ENCODE results near the gene TMEM235.

DNA sequence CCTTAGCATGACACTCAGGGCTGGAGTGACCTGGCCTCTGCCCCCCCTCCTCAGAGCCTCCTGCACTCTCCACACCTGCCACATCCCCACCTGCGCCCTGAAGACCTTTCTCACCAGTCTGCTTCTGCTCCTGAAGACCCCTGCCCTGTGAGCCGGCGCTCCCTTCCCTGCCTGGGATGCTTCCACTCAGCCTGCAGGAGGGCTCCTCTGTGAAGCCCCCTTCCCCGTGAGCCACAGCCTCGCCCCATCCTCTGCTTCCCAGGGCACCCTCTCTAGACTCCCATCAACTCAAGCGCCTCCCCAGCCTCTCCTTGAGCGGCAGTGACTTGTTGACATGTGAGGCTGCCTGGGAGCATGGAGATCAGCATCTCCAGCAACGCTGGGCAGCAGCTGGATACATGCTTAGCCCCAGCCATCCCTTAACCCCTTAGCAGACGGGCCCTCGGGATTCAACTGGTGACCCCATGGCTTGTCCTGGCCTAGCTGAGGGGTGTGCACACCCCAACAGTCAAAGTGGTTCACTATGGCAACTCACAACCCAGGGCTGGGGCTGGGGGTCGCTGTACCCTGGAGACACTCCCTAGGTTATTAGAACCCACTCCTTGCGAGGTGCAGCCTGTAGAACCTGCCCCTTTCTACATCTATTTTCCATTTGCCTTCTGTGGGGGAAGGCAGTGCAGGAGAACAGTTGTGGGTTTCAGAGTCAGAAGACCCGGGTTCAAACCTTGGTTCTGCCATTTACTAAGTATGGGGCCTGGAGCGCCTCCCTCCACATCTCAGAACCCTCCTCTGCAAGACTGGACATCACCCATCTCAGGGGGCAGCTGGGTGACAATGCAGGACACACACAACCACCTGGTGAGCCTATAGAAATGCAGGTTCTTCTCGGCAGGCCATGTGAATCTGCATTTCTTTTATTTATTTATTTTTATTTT, 21.5 kb downstream of the TMEM235 start:
- TF ChIP-seq POLR2AphosphoS5 (IDR thresholded peaks at IDR 0.05; ENCODE audit: low read depth, low read length) (no peak; the same call in 1 of the 2 replicates), TAF1 (IDR thresholded peaks at IDR 0.05; ENCODE audit: borderline replicate concordance, insufficient read depth, low read length) (no peak), FOXP2 (optimal IDR thresholded peaks at IDR 0.05; ENCODE audit: borderline replicate concordance, extremely low read depth, extremely low read length, insufficient read depth) (no peak)
- TF ChIP-seq, protein P1, sequence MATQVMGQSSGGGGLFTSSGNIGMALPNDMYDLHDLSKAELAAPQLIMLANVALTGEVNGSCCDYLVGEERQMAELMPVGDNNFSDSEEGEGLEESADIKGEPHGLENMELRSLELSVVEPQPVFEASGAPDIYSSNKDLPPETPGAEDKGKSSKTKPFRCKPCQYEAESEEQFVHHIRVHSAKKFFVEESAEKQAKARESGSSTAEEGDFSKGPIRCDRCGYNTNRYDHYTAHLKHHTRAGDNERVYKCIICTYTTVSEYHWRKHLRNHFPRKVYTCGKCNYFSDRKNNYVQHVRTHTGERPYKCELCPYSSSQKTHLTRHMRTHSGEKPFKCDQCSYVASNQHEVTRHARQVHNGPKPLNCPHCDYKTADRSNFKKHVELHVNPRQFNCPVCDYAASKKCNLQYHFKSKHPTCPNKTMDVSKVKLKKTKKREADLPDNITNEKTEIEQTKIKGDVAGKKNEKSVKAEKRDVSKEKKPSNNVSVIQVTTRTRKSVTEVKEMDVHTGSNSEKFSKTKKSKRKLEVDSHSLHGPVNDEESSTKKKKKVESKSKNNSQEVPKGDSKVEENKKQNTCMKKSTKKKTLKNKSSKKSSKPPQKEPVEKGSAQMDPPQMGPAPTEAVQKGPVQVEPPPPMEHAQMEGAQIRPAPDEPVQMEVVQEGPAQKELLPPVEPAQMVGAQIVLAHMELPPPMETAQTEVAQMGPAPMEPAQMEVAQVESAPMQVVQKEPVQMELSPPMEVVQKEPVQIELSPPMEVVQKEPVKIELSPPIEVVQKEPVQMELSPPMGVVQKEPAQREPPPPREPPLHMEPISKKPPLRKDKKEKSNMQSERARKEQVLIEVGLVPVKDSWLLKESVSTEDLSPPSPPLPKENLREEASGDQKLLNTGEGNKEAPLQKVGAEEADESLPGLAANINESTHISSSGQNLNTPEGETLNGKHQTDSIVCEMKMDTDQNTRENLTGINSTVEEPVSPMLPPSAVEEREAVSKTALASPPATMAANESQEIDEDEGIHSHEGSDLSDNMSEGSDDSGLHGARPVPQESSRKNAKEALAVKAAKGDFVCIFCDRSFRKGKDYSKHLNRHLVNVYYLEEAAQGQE (IDR thresholded peaks at IDR 0.05; ENCODE audit: insufficient read depth in 1 of 2, low read depth in 2 of 2, low read length in 2 of 2), result no peak
